H9 (cell line): Measurements from ENCODE around the gene DIPK1B. TPM values are rescaled to one million over a fixed set of nuclear protein-coding genes. Genes with fewer than 3 reads are reported as not detected.

Experiments used
- DNase-seq: peaks from one replicate; pipeline ENCODE4 v3.0.0-alpha.2; 2017
- H2AFZ ChIP-seq: one replicate; pipeline ENCODE4 v1.6.1; 2013; ENCODE audit warnings: mild to moderate bottlenecking, low read length, control low read depth, moderate library complexity
- H2AK5ac ChIP-seq: 2 replicates; pipeline ENCODE4 v1.6.1; 2013; ENCODE audit warnings: low read length, control low read depth, mixed read lengths; ENCODE audit not compliant: insufficient read length
- H2BK120ac ChIP-seq: one replicate; pipeline ENCODE4 v1.6.1; 2013; ENCODE audit warnings: low read depth, mild to moderate bottlenecking, low read length, control low read depth, inconsistent platforms; ENCODE audit not compliant: poor library complexity, severe bottlenecking
- H2BK12ac ChIP-seq: 2 replicates; pipeline ENCODE4 v1.6.1; 2013; ENCODE audit warnings: low read length, control low read depth, mixed read lengths, low read depth; ENCODE audit not compliant: insufficient read length
- H2BK15ac ChIP-seq: 2 replicates; pipeline ENCODE4 v1.6.1; 2013; ENCODE audit warnings: low read depth, low read length, control low read depth
- H2BK20ac ChIP-seq: one replicate; pipeline ENCODE4 v1.6.1; 2013; ENCODE audit warnings: low read depth, mild to moderate bottlenecking, low read length, control low read depth, inconsistent platforms; ENCODE audit not compliant: poor library complexity, severe bottlenecking
- H2BK5ac ChIP-seq: 2 replicates; pipeline ENCODE4 v1.6.1; 2013; ENCODE audit warnings: low read length, control low read depth, mixed read lengths; ENCODE audit not compliant: insufficient read length
- H3K14ac ChIP-seq: 2 replicates; pipeline ENCODE4 v1.6.1; 2013; ENCODE audit warnings: low read length, control low read depth; ENCODE audit not compliant: insufficient read depth
- H3K18ac ChIP-seq: 2 replicates; pipeline ENCODE4 v1.6.1; 2013; ENCODE audit warnings: low read depth, mild to moderate bottlenecking, mixed read lengths, low read length, control low read depth; ENCODE audit not compliant: insufficient read length
- H3K23ac ChIP-seq: 2 replicates; pipeline ENCODE4 v1.6.1; 2013; ENCODE audit warnings: low read length, control low read depth, mixed read lengths, low read depth; ENCODE audit not compliant: insufficient read length
- H3K23me2 ChIP-seq: 2 replicates; pipeline ENCODE4 v1.6.1; 2013; ENCODE audit warnings: low read depth, mild to moderate bottlenecking, mixed read lengths, low read length, control low read depth; ENCODE audit not compliant: insufficient read length, poor library complexity, severe bottlenecking
- H3K27ac ChIP-seq: 2 replicates; pipeline ENCODE4 v1.5.1; 2013; ENCODE audit warnings: low read length, control low read depth, mixed read lengths, low read depth; ENCODE audit not compliant: insufficient read length
- H3K27me3 ChIP-seq: 2 replicates; pipeline ENCODE4 v1.6.1; 2013; ENCODE audit warnings: low read length, control low read depth, inconsistent platforms; ENCODE audit not compliant: insufficient read depth
- H3K4ac ChIP-seq: 2 replicates; pipeline ENCODE4 v1.6.1; 2013; ENCODE audit warnings: low read depth, mild to moderate bottlenecking, control low read depth, inconsistent platforms, low read length, moderate library complexity
- H3K4me1 ChIP-seq: 2 replicates; pipeline ENCODE4 v1.6.1; 2013; ENCODE audit warnings: low read length, control low read depth, inconsistent platforms; ENCODE audit not compliant: insufficient read depth
- H3K4me2 ChIP-seq: 2 replicates; pipeline ENCODE4 v1.6.1; 2013; ENCODE audit warnings: low read length, control low read depth, mixed read lengths; ENCODE audit not compliant: insufficient read length, insufficient read depth
- H3K56ac ChIP-seq: 2 replicates; pipeline ENCODE4 v1.6.1; 2013; ENCODE audit warnings: low read depth, mild to moderate bottlenecking, mixed read lengths, low read length, control low read depth; ENCODE audit not compliant: insufficient read length
- H3K79me1 ChIP-seq: 2 replicates; pipeline ENCODE4 v1.6.1; 2013; ENCODE audit warnings: low read depth, mild to moderate bottlenecking, moderate library complexity, low read length, control low read depth, inconsistent platforms; ENCODE audit not compliant: insufficient read depth, poor library complexity, severe bottlenecking
- H3K79me2 ChIP-seq: 2 replicates; pipeline ENCODE4 v1.6.1; 2013; ENCODE audit warnings: low read length, control low read depth, inconsistent platforms; ENCODE audit not compliant: insufficient read depth
- H3K9ac ChIP-seq: 2 replicates; pipeline ENCODE4 v1.6.1; 2013; ENCODE audit warnings: low read length, control low read depth, mixed read lengths; ENCODE audit not compliant: insufficient read length; ENCODE audit errors: extremely low read depth
- H3K9me3 ChIP-seq: one replicate; pipeline ENCODE4 v1.6.1; 2013; ENCODE audit warnings: low read depth, low read length, inconsistent platforms; ENCODE audit not compliant: control insufficient read depth
- H3T11ph ChIP-seq: one replicate; pipeline ENCODE4 v1.6.1; 2013; ENCODE audit warnings: mild to moderate bottlenecking, low read length, control low read depth, inconsistent platforms
- H4K20me1 ChIP-seq: one replicate; pipeline ENCODE4 v1.6.1; 2013; ENCODE audit not compliant: control insufficient read depth, insufficient read length, insufficient read depth
- H4K5ac ChIP-seq: 2 replicates; pipeline ENCODE4 v1.6.1; 2013; ENCODE audit warnings: low read depth, mild to moderate bottlenecking, mixed read lengths, low read length, control low read depth; ENCODE audit not compliant: insufficient read length
- H4K8ac ChIP-seq: replicated peaks from 2 replicates; pipeline ENCODE4 v1.6.1; 2013; ENCODE audit warnings: low read length, control low read depth, mixed read lengths, low read depth; ENCODE audit not compliant: insufficient read length
- H4K91ac ChIP-seq: 2 replicates; pipeline ENCODE4 v1.6.1; 2013; ENCODE audit warnings: low read depth, mild to moderate bottlenecking, moderate library complexity, mixed read lengths, low read length, control low read depth; ENCODE audit not compliant: insufficient read length
- H3K27ac Mint-ChIP-seq, 3 experiments: 2 replicates in 2 of 3; 3 replicates in 1 of 3; pipeline ENCODE4 v1.8.0; 2020 to 2021; ENCODE audit warnings: mixed read lengths in 3 of 3, mild to moderate bottlenecking in 1 of 3, moderate library complexity in 1 of 3
- H3K27me3 Mint-ChIP-seq: 2 replicates; pipeline ENCODE4 v1.8.0; 2021; ENCODE audit warnings: low read depth, mild to moderate bottlenecking, moderate library complexity, mixed read lengths
- H3K36me3 Mint-ChIP-seq, 3 experiments: 2 replicates in 2 of 3; 3 replicates in 1 of 3; pipeline ENCODE4 v1.8.0; 2020 to 2021; ENCODE audit warnings: low read depth in 3 of 3, mixed read lengths in 3 of 3; ENCODE audit not compliant: insufficient read depth in 1 of 3
- H3K4me1 Mint-ChIP-seq, 2 experiments: 2 replicates each; pipeline ENCODE4 v1.8.0; 2020; ENCODE audit warnings: mixed read lengths in 2 of 2
- H3K4me3 Mint-ChIP-seq, 2 experiments: 2 replicates in 1 of 2; 3 replicates in 1 of 2; pipeline ENCODE4 v1.8.0; 2020 to 2021; ENCODE audit warnings: mild to moderate bottlenecking in 2 of 2, mixed read lengths in 2 of 2, moderate library complexity in 1 of 2
- H3K9me3 Mint-ChIP-seq, 2 experiments: 2 replicates in 1 of 2; 3 replicates in 1 of 2; pipeline ENCODE4 v1.8.0; 2020; ENCODE audit warnings: mild to moderate bottlenecking in 2 of 2, mixed read lengths in 2 of 2, moderate library complexity in 1 of 2
- WGBS: extraction: QIAGEN DNeasy Blood & Tissue Kit; methylation state at CpG from one replicate; pipeline ENCODE4 v1.1.7; 2013; ENCODE audit warnings: missing lambda C conversion rate, low lambda C conversion rate, mixed read lengths; ENCODE audit not compliant: insufficient read length; ENCODE audit errors: extremely low coverage; 5-methylcytosine and 5-hydroxymethylcytosine counted together
- total RNA-seq: library from RNA; stranded (reverse); gene quantifications from 2 replicates; pipeline ENCODE4 v1.2.1, GENCODE V29; 2021
- TF ChIP-seq, protein P1 (sequence below): fragments of 200-600 bp; sonication (generic); conservative IDR thresholded peaks from 3 replicates; pipeline ENCODE4 v1.8.0; 2021; ENCODE audit warnings: antibody characterized with exemption, mild to moderate bottlenecking

Gene DIPK1B
- total RNA-seq, 1 experiment from 2014 or later = 40.3 TPM

DNA sequence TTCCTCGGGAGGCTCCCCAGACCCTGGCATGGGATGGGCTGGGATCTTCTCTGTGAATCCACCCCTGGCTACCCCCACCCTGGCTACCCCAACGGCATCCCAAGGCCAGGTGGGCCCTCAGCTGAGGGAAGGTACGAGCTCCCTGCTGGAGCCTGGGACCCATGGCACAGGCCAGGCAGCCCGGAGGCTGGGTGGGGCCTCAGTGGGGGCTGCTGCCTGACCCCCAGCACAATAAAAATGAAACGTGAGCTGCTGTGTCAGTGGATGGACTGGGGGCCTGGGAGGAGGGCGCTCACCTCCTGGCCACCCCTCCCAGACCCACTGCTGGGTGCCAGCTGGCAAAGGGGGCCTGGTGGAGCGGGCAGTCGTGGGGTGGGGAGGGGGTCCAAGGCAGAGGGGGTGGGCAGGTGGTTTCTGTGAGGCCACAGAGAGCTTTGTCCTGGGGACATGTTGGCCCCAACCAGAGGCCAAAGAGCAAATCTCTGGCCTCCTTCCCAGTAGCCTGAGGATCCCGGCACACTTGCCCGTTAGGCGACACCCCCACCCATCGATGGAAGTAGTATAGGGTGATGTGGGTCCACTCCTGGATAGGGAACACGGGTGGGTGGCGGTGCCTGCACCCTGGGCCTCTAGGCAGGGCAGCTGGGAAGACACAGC lies 39.8 kb upstream of the DIPK1B start:
- peaks cover 0 to 5% (median 0%) of the 10 kb centered on the region in 3 experiments; a peak in 4 of 7 replicates for H3K36me3 Mint-ChIP-seq
- no peak overlapping the region for H3K9ac ChIP-seq
- H3K27ac ChIP-seq = no peak overlapping the region
- no peak overlapping the region for H2BK120ac ChIP-seq
- no peak overlapping the region for H3K23ac ChIP-seq
- peaks cover 4% of the 10 kb centered on the region for H4K20me1 ChIP-seq
- WGBS = no CpG with 5 or more reads among the region's 14 CpGs
- DNase-seq = no peak
- H2BK5ac ChIP-seq = no peak overlapping the region
- H3K79me2 ChIP-seq = no peaks in the 10 kb centered on the region
- H3K4me1 ChIP-seq = no peaks in the 10 kb centered on the region
- TF ChIP-seq, protein P1, sequence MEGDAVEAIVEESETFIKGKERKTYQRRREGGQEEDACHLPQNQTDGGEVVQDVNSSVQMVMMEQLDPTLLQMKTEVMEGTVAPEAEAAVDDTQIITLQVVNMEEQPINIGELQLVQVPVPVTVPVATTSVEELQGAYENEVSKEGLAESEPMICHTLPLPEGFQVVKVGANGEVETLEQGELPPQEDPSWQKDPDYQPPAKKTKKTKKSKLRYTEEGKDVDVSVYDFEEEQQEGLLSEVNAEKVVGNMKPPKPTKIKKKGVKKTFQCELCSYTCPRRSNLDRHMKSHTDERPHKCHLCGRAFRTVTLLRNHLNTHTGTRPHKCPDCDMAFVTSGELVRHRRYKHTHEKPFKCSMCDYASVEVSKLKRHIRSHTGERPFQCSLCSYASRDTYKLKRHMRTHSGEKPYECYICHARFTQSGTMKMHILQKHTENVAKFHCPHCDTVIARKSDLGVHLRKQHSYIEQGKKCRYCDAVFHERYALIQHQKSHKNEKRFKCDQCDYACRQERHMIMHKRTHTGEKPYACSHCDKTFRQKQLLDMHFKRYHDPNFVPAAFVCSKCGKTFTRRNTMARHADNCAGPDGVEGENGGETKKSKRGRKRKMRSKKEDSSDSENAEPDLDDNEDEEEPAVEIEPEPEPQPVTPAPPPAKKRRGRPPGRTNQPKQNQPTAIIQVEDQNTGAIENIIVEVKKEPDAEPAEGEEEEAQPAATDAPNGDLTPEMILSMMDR = no peak
- H3K56ac ChIP-seq = no peak overlapping the region
- H3K9me3 Mint-ChIP-seq = no peaks in the 10 kb centered on the region
- H2BK15ac ChIP-seq = no peak overlapping the region
- no peaks in the 10 kb centered on the region for H3K9me3 ChIP-seq
- no peak overlapping the region for H2AFZ ChIP-seq
- no peaks in the 10 kb centered on the region for H3K27me3 ChIP-seq
- H3K4me3 Mint-ChIP-seq = no peak overlapping the region
- no peak overlapping the region for H4K5ac ChIP-seq
- no peaks in the 10 kb centered on the region for H3K23me2 ChIP-seq
- no peaks in the 10 kb centered on the region for H3K79me1 ChIP-seq
- H4K91ac ChIP-seq = no peak overlapping the region
- H4K8ac ChIP-seq = no peak overlapping the region
- no peaks in the 10 kb centered on the region for H3K27me3 Mint-ChIP-seq
- H2BK12ac ChIP-seq = no peak overlapping the region
- H3K4me2 ChIP-seq = no peak overlapping the region
- H2AK5ac ChIP-seq = no peak overlapping the region
- no peak overlapping the region for H3K27ac Mint-ChIP-seq
- H3K4me1 Mint-ChIP-seq = peaks cover 2 to 4% of the 10 kb centered on the region in 2 experiments; a peak in 3 of 4 replicates
- no peak overlapping the region for H3K18ac ChIP-seq
- H3T11ph ChIP-seq = no peak overlapping the region
- no peak overlapping the region for H3K14ac ChIP-seq
- no peak overlapping the region for H3K4ac ChIP-seq
- no peak overlapping the region for H2BK20ac ChIP-seq
